SK-N-MC (cell line): Measurements from ENCODE around the gene PRDM15.

Source experiments
- EZH2 ChIP-seq: fragments of 200-600 bp; sonication (generic); IDR thresholded peaks from one replicate; pipeline ENCODE4 v1.6.1; 2017; ENCODE audit warnings: antibody characterized with exemption
- FOXP2 ChIP-seq: optimal IDR thresholded peaks from 2 replicates; pipeline ENCODE3; 2011; ENCODE audit warnings: mild to moderate bottlenecking, moderate library complexity; ENCODE audit not compliant: insufficient read depth; ENCODE audit errors: extremely low read length, control extremely low read depth
- POLR2AphosphoS5 ChIP-seq: IDR thresholded peaks from 2 replicates; pipeline ENCODE4 v1.6.1; 2012; ENCODE audit warnings: mild to moderate bottlenecking, low read depth, low read length, borderline replicate concordance

DNA sequence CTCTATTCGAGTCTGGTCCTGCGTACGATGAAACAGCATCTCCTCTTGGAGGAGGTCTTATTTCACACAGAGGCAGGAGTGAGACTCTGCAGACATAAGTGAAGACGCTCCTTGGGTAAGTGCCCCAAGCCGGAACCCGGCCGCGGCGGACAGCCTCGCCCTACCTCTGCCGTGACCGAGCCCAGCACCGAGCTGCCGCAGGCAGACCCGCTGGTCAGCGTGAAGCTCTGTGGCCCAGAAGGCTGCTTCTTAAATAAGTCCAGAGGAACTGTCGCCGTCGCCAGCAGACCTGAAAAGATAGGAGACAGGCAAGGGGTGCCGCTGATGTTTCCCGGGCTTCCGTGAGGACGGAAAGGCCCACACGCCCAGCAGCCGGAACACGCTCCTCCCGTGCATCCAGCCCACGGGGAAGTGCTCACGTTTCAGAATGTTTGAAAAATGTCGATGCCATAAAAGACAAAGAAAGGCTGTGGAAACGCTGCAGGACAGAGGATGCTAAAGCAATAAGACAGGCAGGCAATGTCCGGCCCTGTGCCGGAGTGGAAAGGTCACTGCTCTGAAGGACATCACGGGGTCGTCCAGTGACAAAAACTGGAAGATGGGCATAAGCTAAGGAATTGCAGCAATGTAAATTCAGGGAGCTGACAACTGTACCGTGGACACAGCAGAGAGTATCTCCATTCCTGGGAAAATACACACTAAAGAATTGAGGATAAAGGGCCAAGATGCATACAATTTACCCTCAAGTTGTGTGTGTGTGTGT is 28.5 kb upstream of the PRDM15 start:
- no peak for TF ChIP-seq POLR2AphosphoS5
- no peak for TF ChIP-seq EZH2
- no peak for TF ChIP-seq FOXP2
